HG02588 (cell line): ENCODE data around the gene CREG2.
"Not testable (repeated sequence)": the region's sequence is repeated elsewhere in the genome, so short reads cannot be mapped to it uniquely, and the experiment has no call there.

Experiments used
- ATAC-seq: cut with Tn5 transposase; IDR thresholded peaks from one replicate; pipeline ENCODE4 v1.9.1; 2021; ENCODE audit warnings: mild to moderate bottlenecking, moderate library complexity; ENCODE audit not compliant: unreplicated experiment

The CREG2 gene

GRCh38 chr2:101349893-101350662 lies 37.2 kb downstream of the CREG2 start:
- ATAC-seq: no peak

- no peak for ATAC-seq
Measured at GRCh38 chr2:101348883-101349282, 38.4 kb downstream of the CREG2 start.

GRCh38 chr2:101346909-101347308 lies 40.4 kb downstream of the CREG2 start:
- no peak for ATAC-seq

- ATAC-seq: no peak
Measured at GRCh38 chr2:101344137-101344536, 43.2 kb downstream of the CREG2 start.

GRCh38 chr2:101342625-101343008 lies 44.7 kb downstream of the CREG2 start:
- ATAC-seq: no peak

- no peak for ATAC-seq
Measured at GRCh38 chr2:101341901-101342624, 45.2 kb downstream of the CREG2 start.

- ATAC-seq: no peak
Measured at GRCh38 chr2:101341421-101341820, 45.9 kb downstream of the CREG2 start.

- ATAC-seq: no peak
Measured at GRCh38 chr2:101340141-101340551, 47.2 kb downstream of the CREG2 start.

- no peak for ATAC-seq
Measured at GRCh38 chr2:101339266-101339880, 47.9 kb downstream of the CREG2 start.

- ATAC-seq: no peak
Measured at GRCh38 chr2:101337877-101338276, 49.4 kb downstream of the CREG2 start.

GRCh38 chr2:101332885-101333766 lies 54.2 kb downstream of the CREG2 start:
- no peak for ATAC-seq

GRCh38 chr2:101331202-101331601 lies 56.1 kb downstream of the CREG2 start:
- ATAC-seq: no peak

GRCh38 chr2:101330253-101330933 lies 56.9 kb downstream of the CREG2 start:
- ATAC-seq: no peak

GRCh38 chr2:101329026-101329425 lies 58.3 kb downstream of the CREG2 start:
- ATAC-seq: no peak

GRCh38 chr2:101328474-101329007 lies 58.8 kb downstream of the CREG2 start:
- ATAC-seq: no peak

- ATAC-seq: no peak
Measured at GRCh38 chr2:101327863-101328394, 59.4 kb downstream of the CREG2 start.

- no peak for ATAC-seq
Measured at GRCh38 chr2:101325425-101325824, 61.9 kb downstream of the CREG2 start.

GRCh38 chr2:101316568-101316967 lies 70.7 kb downstream of the CREG2 start:
- ATAC-seq: not testable (repeated sequence)

- ATAC-seq: no peak
Measured at GRCh38 chr2:101311696-101312017, 75.6 kb downstream of the CREG2 start.
